AG04450 (cell line): ENCODE data around the gene MR1. TPM values are rescaled to one million over a fixed set of nuclear protein-coding genes. Genes with fewer than 3 reads are reported as not detected.
A peak's percentile ranks its signal among the peaks of the same experiment; 100 is the strongest.

ENCODE experiments used
- CTCF ChIA-PET: fragments of 300-600, 350-600 bp; formaldehyde crosslinking; extraction: SDS; loops from one replicate; lab custom pipeline; 2022; ENCODE audit warnings: antibody characterized with exemption, inconsistent platforms; lab: Charles Lee
- POLR2A ChIA-PET: fragments of 350-600 bp; formaldehyde crosslinking; extraction: SDS; loops from one replicate; lab custom pipeline; 2021; ENCODE audit warnings: antibody characterized with exemption, inconsistent platforms; lab: Yijun Ruan, JAX
- DNase-seq: peaks from one replicate; pipeline ENCODE4 v3.0.0-alpha.2; 2011; ENCODE audit warnings: low read depth, low spot score
- H3K27ac ChIP-seq: one replicate; pipeline ENCODE4 v1.5.1; 2012; ENCODE audit warnings: low read depth, low read length, control low read depth
- H3K27me3 ChIP-seq: one replicate; pipeline ENCODE4 v1.6.0; 2012; ENCODE audit warnings: low read length; ENCODE audit not compliant: control insufficient read depth, insufficient read depth
- H3K4me3 ChIP-seq: 2 replicates; pipeline ENCODE4 v1.5.1; 2011; ENCODE audit warnings: mild to moderate bottlenecking, low read depth, low read length, control low read depth
- H3K9me3 ChIP-seq: 2 replicates; pipeline ENCODE4 v1.5.1; 2012; ENCODE audit warnings: low read length; ENCODE audit not compliant: control insufficient read depth, insufficient read depth
- polyA plus RNA-seq: library from polyadenylated mRNA; depleted of rRNA; stranded (reverse); fragments of >200 nt; gene quantifications from 2 replicates; pipeline ENCODE4 v1.2.3, GENCODE V29; 2011
- TF ChIP-seq, protein P1 (sequence below): IDR thresholded peaks from 2 replicates; pipeline ENCODE4 v1.5.1; 2011; ENCODE audit warnings: low read depth, low read length, control low read depth, inconsistent platforms

The MR1 gene
- polyA plus RNA-seq, 1 experiment: 17.2 TPM

DNA sequence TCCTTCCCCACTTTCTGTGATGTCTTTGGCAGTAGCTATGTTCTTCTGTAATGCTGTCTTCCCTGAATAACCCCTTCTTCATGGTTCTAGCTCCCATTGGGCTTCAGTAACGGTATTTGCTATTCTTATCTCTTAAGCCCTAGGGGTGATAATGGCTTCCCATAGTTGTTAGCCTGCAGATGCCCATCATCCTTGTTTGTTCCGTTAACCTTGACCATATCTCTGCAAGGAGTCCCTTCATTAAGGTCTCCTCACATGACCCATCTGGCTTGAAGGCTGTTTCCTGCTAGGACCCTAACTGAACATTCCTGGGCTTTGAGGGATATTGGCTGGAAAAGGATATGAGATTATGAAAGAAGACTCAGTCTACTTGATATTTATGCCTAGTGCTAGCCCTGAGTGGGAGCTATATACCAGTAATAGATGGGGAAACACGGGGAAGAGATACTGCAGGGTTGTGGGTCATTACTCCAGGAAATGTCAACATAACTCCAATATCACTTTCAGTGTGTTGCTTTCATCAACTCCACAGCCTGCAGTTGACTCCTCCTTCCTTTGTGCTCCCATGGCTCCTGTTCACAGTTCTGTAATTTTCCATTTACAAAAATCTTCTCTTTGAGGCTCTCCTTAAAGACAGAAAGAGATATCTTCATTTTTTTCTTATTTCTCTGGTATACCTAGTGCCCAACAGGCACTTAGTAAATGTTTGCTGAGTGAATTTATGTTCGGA lies 2.5 kb downstream of the MR1 start:
- CTCF ChIA-PET: interaction anchor here (2.1 to 3.7 kb wide), 2 partner anchors 106 to 107 kb away, joined by 11 to 54 read pairs; no protein-coding TSS in a partner anchor
- POLR2A ChIA-PET: no interaction called here
- no peaks in the 10 kb centered on the region for H3K27me3 ChIP-seq
- no peak overlapping the region for H3K4me3 ChIP-seq
- DNase-seq: no peak
- H3K27ac ChIP-seq: no peak overlapping the region
- TF ChIP-seq, protein P1, sequence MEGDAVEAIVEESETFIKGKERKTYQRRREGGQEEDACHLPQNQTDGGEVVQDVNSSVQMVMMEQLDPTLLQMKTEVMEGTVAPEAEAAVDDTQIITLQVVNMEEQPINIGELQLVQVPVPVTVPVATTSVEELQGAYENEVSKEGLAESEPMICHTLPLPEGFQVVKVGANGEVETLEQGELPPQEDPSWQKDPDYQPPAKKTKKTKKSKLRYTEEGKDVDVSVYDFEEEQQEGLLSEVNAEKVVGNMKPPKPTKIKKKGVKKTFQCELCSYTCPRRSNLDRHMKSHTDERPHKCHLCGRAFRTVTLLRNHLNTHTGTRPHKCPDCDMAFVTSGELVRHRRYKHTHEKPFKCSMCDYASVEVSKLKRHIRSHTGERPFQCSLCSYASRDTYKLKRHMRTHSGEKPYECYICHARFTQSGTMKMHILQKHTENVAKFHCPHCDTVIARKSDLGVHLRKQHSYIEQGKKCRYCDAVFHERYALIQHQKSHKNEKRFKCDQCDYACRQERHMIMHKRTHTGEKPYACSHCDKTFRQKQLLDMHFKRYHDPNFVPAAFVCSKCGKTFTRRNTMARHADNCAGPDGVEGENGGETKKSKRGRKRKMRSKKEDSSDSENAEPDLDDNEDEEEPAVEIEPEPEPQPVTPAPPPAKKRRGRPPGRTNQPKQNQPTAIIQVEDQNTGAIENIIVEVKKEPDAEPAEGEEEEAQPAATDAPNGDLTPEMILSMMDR: no peak
- no peaks in the 10 kb centered on the region for H3K9me3 ChIP-seq

- Histone ChIP-seq H3K4me3 (no peak overlapping the region), H3K27me3 (no peaks in the 10 kb centered on the region), H3K27ac (no peak overlapping the region), H3K9me3 (no peaks in the 10 kb centered on the region)
- POLR2A ChIA-PET: interaction anchor here (0.9 kb wide), 1 partner anchor 51 kb away, joined by 3 read pairs; the partner anchor contains the start of gene IER5
- no peak for DNase-seq
- TF ChIP-seq, protein P1: no peak
- CTCF ChIA-PET: interaction anchor here (0.5 to 3.7 kb wide), 10 partner anchors 9 to 129 kb away, joined by 3 to 54 read pairs (median 3); no protein-coding TSS in a partner anchor
Measured at GRCh38 chr1:181037386-181037785, 3.6 kb downstream of the MR1 start.

- Histone ChIP-seq H3K9me3 (no peaks in the 10 kb centered on the region), H3K27me3 (no peaks in the 10 kb centered on the region), H3K4me3 (no peak overlapping the region), H3K27ac (no peak overlapping the region)
- TF ChIP-seq, protein P1: peak; percentile 69
- POLR2A ChIA-PET: interaction anchor here (1.0 kb wide), 1 partner anchor 52 kb away, joined by 3 read pairs; no protein-coding TSS in a partner anchor
- CTCF ChIA-PET: interaction anchor here (0.5 to 3.7 kb wide), 14 partner anchors 10 to 807 kb away, joined by 3 to 54 read pairs (median 4); partner anchors contain the start of gene STX6
- no peak for DNase-seq
Measured at GRCh38 chr1:181038399-181038873, 4.7 kb downstream of the MR1 start.

GRCh38 chr1:181040284-181040865 lies 6.6 kb downstream of the MR1 start:
- DNase-seq: no peak
- POLR2A ChIA-PET: interaction anchor here (1.0 kb wide), 1 partner anchor 60 kb away, joined by 9 read pairs; no protein-coding TSS in a partner anchor
- CTCF ChIA-PET: interaction anchor here (1.5 to 3.7 kb wide), 2 partner anchors 102 to 126 kb away, joined by 5 to 54 read pairs; no protein-coding TSS in a partner anchor

More at GRCh38 chr1:181040284-181040865, 6.6 kb downstream of the MR1 start:
- Histone ChIP-seq H3K27me3 (no peaks in the 10 kb centered on the region), H3K27ac (no peak overlapping the region), H3K9me3 (no peaks in the 10 kb centered on the region), H3K4me3 (no peak overlapping the region)
- TF ChIP-seq, protein P1: no peak
